C4-2B (cell line): ENCODE measurements around the gene CTDSPL.

Source experiments
- CTCF ChIP-seq: fragments of 450-650 bp; conservative IDR thresholded peaks from 2 replicates; pipeline ENCODE4 v1.5.1; 2017; ENCODE audit warnings: mild to moderate bottlenecking
- ZFX ChIP-seq: fragments of 450-650 bp; IDR thresholded peaks from 2 replicates; pipeline ENCODE4 v1.6.1; 2017

- TF ChIP-seq CTCF (no peak), ZFX (no peak)
Observed at GRCh38 chr3:37968199-37968598, 106.5 kb downstream of the CTDSPL start.
